SK-N-SH treated with all-trans-retinoic acid at 6 μM for 48 hours (cell line): ENCODE measurements around the gene CHST11.

Source experiments
- RARB ChIP-seq: fragments of 250-450 bp; sonication (Bioruptor Pico); IDR thresholded peaks from 2 replicates; pipeline ENCODE4 v1.8.0; 2021; ENCODE audit warnings: mild to moderate bottlenecking, moderate library complexity
- TCF4 ChIP-seq: fragments of 250-450 bp; sonication (Bioruptor Pico); IDR thresholded peaks from 2 replicates; pipeline ENCODE4 v1.8.0; 2021; ENCODE audit warnings: mild to moderate bottlenecking, moderate library complexity, borderline replicate concordance
- ZC3H10 ChIP-seq: fragments of 250-450 bp; sonication (Bioruptor Pico); IDR thresholded peaks from 2 replicates; pipeline ENCODE4 v1.5.1; 2021; ENCODE audit warnings: mild to moderate bottlenecking, moderate library complexity
- ZNF70 ChIP-seq: fragments of 450-650 bp; formaldehyde crosslinking; IDR thresholded peaks from 2 replicates; pipeline ENCODE4 v1.5.0; 2020; ENCODE audit warnings: mild to moderate bottlenecking, moderate library complexity
- TF ChIP-seq, protein P1 (sequence below): fragments of 250-450 bp; sonication (Bioruptor Pico); IDR thresholded peaks from 2 replicates; pipeline ENCODE4 v1.8.0; 2020; ENCODE audit warnings: mild to moderate bottlenecking, moderate library complexity, borderline replicate concordance

DNA sequence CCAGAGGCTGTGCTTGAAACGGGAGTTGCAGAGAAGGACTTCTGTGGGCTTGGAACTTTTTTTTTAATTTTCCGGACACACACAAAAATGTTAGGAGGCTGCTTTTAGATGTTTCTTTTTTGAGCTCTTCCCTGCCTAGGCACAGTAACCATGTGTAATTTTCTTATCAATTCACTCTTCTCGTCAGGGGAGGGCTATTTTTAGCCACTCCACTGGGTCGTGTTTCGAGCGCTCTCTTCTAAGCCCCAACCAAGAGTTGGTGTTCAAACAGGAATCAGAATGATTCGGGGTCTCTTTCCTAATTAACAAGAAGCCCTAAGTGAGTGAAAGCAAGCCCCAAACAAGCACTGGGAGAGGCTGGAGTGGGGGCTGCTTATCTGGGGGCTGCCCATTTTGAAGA is 162.6 kb downstream of the CHST11 start:
- TF ChIP-seq, protein P1, sequence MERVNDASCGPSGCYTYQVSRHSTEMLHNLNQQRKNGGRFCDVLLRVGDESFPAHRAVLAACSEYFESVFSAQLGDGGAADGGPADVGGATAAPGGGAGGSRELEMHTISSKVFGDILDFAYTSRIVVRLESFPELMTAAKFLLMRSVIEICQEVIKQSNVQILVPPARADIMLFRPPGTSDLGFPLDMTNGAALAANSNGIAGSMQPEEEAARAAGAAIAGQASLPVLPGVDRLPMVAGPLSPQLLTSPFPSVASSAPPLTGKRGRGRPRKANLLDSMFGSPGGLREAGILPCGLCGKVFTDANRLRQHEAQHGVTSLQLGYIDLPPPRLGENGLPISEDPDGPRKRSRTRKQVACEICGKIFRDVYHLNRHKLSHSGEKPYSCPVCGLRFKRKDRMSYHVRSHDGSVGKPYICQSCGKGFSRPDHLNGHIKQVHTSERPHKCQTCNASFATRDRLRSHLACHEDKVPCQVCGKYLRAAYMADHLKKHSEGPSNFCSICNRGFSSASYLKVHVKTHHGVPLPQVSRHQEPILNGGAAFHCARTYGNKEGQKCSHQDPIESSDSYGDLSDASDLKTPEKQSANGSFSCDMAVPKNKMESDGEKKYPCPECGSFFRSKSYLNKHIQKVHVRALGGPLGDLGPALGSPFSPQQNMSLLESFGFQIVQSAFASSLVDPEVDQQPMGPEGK (CRISPR knock-in tag): no peak
- no peak for TF ChIP-seq TCF4
- no peak for TF ChIP-seq RARB
- no peak for TF ChIP-seq ZC3H10 (CRISPR knock-in tag)
- TF ChIP-seq ZNF70 (CRISPR knock-in tag): no peak
